ENCODE results near the gene FARP2. TPM values are rescaled to one million over a fixed set of nuclear protein-coding genes. Genes with fewer than 3 reads are reported as not detected.

The FARP2 gene
- total RNA-seq, 1 experiment from 2014 or later, result 49.3 TPM

DNA sequence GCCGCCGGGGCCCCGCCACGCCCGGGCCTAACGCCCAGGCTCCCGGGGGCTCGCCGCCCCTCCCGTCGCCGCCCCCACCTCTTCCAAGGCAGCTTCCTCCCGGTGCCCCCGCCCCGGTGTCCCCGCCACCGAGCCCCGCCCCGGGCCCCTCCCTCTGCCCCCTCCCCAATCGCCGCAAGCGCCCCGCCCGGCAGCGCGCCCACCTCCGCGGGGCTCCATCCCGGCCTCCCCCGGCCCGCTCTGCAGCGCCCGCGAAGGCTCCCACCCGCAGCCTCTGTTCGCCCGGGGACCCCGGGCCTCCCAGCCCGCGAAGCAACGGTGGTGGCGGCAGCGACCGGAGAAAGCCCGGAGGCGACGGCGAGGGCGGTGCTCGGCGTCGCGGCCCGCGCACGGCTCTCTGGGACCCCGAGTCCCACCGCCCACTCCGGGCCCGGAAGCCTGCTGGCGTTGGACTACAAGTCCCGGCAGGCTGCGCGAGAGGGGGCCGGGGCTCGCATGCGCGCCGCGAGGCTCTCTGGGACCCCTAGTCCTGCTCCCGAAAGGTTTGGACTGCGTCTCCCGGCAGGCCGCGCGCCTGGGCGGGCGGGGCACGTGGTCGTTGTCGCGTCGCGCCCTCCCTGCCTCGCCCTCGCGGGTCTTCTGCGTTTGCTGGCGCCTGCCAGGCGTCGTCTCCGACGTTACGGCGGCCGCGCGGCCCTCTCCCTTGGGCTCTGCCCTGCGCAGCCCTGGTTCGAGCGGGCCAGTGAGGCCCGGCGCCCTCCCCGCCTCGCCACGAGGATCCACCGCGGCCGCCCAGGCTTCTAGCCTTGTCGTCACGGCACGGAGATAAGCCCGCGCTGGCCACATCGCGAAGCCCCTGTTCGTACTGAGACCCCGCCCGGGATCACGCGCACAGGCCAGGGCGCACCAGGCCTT, 152.4 kb downstream of the FARP2 start, which contains the start of gene STK25:
TSS of gene STK25 (minus strand) at position 345 of the 915 bp plus-strand sequence. CDS start 549 bp downstream, outside the sequence.
- peaks cover 46% of the 10 kb centered on the region for H3K79me2 ChIP-seq (ENCODE audit: insufficient read depth, low read length)
- ATAC-seq, result peak; percentile 91
- H3K9me3 ChIP-seq (ENCODE audit: control insufficient read depth in 1 of 2, insufficient read depth in 1 of 2, low read depth in 1 of 2, low read length in 2 of 2), result no peaks in the 10 kb centered on the region
- 0 out of 2 replicates have a peak, but pooled peaks cover 3% of the 10 kb centered on the region for H3K27me3 ChIP-seq (ENCODE audit: insufficient read depth, low read length)
- no peaks in the 10 kb centered on the region for H3K9me2 ChIP-seq (ENCODE audit: insufficient read depth)
- CTCF ChIA-PET, result interaction anchor here (1.0 kb wide), 1 partner anchor 90 kb away, joined by 4 read pairs; no protein-coding TSS in a partner anchor
- no peak within 1 kb of the TSS for H2AFZ ChIP-seq (ENCODE audit: low read depth, low read length, poor library complexity, severe bottlenecking)
- RAD21 ChIA-PET (ENCODE audit: low non-redundant PET in 1 of 2, low total read pairs in 2 of 2, uncharacterized antibody in 2 of 2, unreplicated experiment in 2 of 2), result no interaction called here
- no TSS peak for BruUV-seq (replicated peaks)
- no peaks in the 10 kb centered on the region for H4K20me1 ChIP-seq (ENCODE audit: insufficient read depth)
- POLR2A ChIA-PET, result interaction anchor here (0.7 kb wide), 1 partner anchor 292 kb away, joined by 3 read pairs; no protein-coding TSS in a partner anchor
- peak within 1 kb of the TSS; percentile 82 for H3K27ac ChIP-seq (ENCODE audit: low read depth, low read length)
- peak within 1 kb of the TSS; percentile 95 for H3K4me2 ChIP-seq (ENCODE audit: low read length)
- H3K4me1 ChIP-seq (ENCODE audit: control insufficient read depth in 1 of 2, insufficient read depth in 2 of 2, low read length in 2 of 2), result peaks cover 12 to 24% of the 10 kb centered on the region in 2 experiments
- peak within 1 kb of the TSS; percentile 87 to 95 for H3K4me3 ChIP-seq (replicated peaks in 1 of 2; ENCODE audit: low read depth in 1 of 2, low read length in 2 of 2)
- no peaks in the 10 kb centered on the region; a peak in 1 of 4 replicates for H3K36me3 ChIP-seq (ENCODE audit: control insufficient read depth in 1 of 2, insufficient read depth in 2 of 2, low read length in 2 of 2)
- H3K9ac ChIP-seq (ENCODE audit: low read length), result peak within 1 kb of the TSS; percentile 87
- DNase-seq (ENCODE audit: low read depth, low spot score), result peak; percentile 94
- intact Hi-C loops (cut with micrococcal nuclease), result loop anchor here (5.0 kb wide), 2 partner anchors 129 to 151 kb away; partner anchors contain the start of genes ATG4B, FARP2 and THAP4
- TF ChIP-seq ZBTB33 (IDR thresholded peaks at IDR 0.05; ENCODE audit: extremely low read depth, insufficient replicate concordance, low read length) (peak; percentile 32), SP1 (IDR thresholded peaks at IDR 0.05; ENCODE audit: low read depth) (peak; percentile 64; the same call in 1 of the 2 replicates), JUND (IDR thresholded peaks at IDR 0.05) (no peak), CEBPB (IDR thresholded peaks at IDR 0.05; ENCODE audit: low read depth) (no peak), ZNF274 (IDR thresholded peaks at IDR 0.05; ENCODE audit: low read depth, low read length) (no peak), POLR2AphosphoS5 (IDR thresholded peaks at IDR 0.05; ENCODE audit: low read depth, low read length) (peak; percentile 70), EZH2phosphoT487 (IDR thresholded peaks at IDR 0.05; ENCODE audit: borderline replicate concordance) (no peak), ZFX (IDR thresholded peaks at IDR 0.05) (peak; percentile 19; the same call in 1 of the 2 replicates), SIN3A (IDR thresholded peaks at IDR 0.05; ENCODE audit: low read depth) (no peak), CBX3 (IDR thresholded peaks at IDR 0.05; ENCODE audit: low read depth) (peak; percentile 98; the same call in 1 of the 2 replicates), FOSL1 (IDR thresholded peaks at IDR 0.05; ENCODE audit: low read depth) (no peak), SRF (IDR thresholded peaks at IDR 0.05; ENCODE audit: low read depth) (no peak), POLR2A (IDR thresholded peaks at IDR 0.05; ENCODE audit: borderline replicate concordance, extremely low read depth, insufficient read depth, insufficient read length) (no peak), TCF7L2 (IDR thresholded peaks at IDR 0.05; ENCODE audit: borderline replicate concordance, extremely low read depth, insufficient read depth, insufficient read length) (no peak), YY1 (IDR thresholded peaks at IDR 0.05; ENCODE audit: extremely low read depth, insufficient replicate concordance, low read depth, low read length) (peak; percentile 52), EZH2 (IDR thresholded peaks at IDR 0.05) (no peak), EGR1 (IDR thresholded peaks at IDR 0.05; ENCODE audit: low read depth) (peak; percentile 51; the same call in 1 of the 2 replicates), ATF3 (IDR thresholded peaks at IDR 0.05) (no peak), RAD21 (IDR thresholded peaks at IDR 0.05; ENCODE audit: low read depth) (no peak), REST (IDR thresholded peaks at IDR 0.05; ENCODE audit: low read depth) (no peak), ELF1 (IDR thresholded peaks at IDR 0.05; ENCODE audit: borderline replicate concordance, low read depth) (no peak; the same call in 1 of the 2 replicates)
- TF ChIP-seq, protein P1, sequence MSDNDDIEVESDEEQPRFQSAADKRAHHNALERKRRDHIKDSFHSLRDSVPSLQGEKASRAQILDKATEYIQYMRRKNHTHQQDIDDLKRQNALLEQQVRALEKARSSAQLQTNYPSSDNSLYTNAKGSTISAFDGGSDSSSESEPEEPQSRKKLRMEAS (IDR thresholded peaks at IDR 0.05), result peak; percentile 100

Measured in HCT116 (cell line).